HuH-7 (cell line): ENCODE measurements around the gene ACMSD.
"Not testable (repeated sequence)": the region's sequence is repeated elsewhere in the genome, so short reads cannot be mapped to it uniquely, and the experiment has no call there.

Experiments
- DNase-seq: peaks from one replicate; pipeline ENCODE4 v3.0.0; 2011; ENCODE audit warnings: low spot score

ACMSD gene

GRCh38 chr2:134852518-134852917 lies 14.1 kb downstream of the ACMSD start:
- no peak for DNase-seq

- DNase-seq: no peak
Observed at GRCh38 chr2:134855709-134856108, 17.3 kb downstream of the ACMSD start.

GRCh38 chr2:134858245-134858644 lies 19.8 kb downstream of the ACMSD start:
- DNase-seq: no peak

- no peak for DNase-seq
Observed at GRCh38 chr2:134861173-134861572, 22.8 kb downstream of the ACMSD start.

- DNase-seq: no peak
Observed at GRCh38 chr2:134862069-134862468, 23.7 kb downstream of the ACMSD start.

- DNase-seq: no peak
Observed at GRCh38 chr2:134862674-134863073, 24.3 kb downstream of the ACMSD start.

- DNase-seq: no peak
Observed at GRCh38 chr2:134863446-134863845, 25.0 kb downstream of the ACMSD start.

GRCh38 chr2:134865067-134865787 lies 26.8 kb downstream of the ACMSD start:
- no peak for DNase-seq

GRCh38 chr2:134866498-134867099 lies 28.2 kb downstream of the ACMSD start:
- DNase-seq: no peak

GRCh38 chr2:134869946-134870736 lies 31.7 kb downstream of the ACMSD start:
- no peak for DNase-seq

- DNase-seq: no peak
Observed at GRCh38 chr2:134873152-134873551, 34.7 kb downstream of the ACMSD start.

- no peak for DNase-seq
Observed at GRCh38 chr2:134875309-134875708, 36.9 kb downstream of the ACMSD start.

GRCh38 chr2:134882773-134883172 lies 44.4 kb downstream of the ACMSD start:
- no peak for DNase-seq

GRCh38 chr2:134883552-134884293 lies 45.3 kb downstream of the ACMSD start:
- no peak for DNase-seq

- DNase-seq: no peak
Observed at GRCh38 chr2:134884435-134884834, 46.0 kb downstream of the ACMSD start.

- no peak for DNase-seq
Observed at GRCh38 chr2:134892282-134893035, 54.0 kb downstream of the ACMSD start.

GRCh38 chr2:134897932-134898331 lies 59.5 kb downstream of the ACMSD start:
- no peak for DNase-seq

- no peak for DNase-seq
Observed at GRCh38 chr2:134899204-134899603, 60.8 kb downstream of the ACMSD start.

- DNase-seq: no peak
Observed at GRCh38 chr2:134900151-134900550, 61.7 kb downstream of the ACMSD start.

- not testable (repeated sequence) for DNase-seq
Observed at GRCh38 chr2:134903701-134904100, 65.3 kb downstream of the ACMSD start.

- DNase-seq: no peak
Observed at GRCh38 chr2:134905168-134905567, 66.8 kb downstream of the ACMSD start.

GRCh38 chr2:134906726-134907125 lies 68.3 kb downstream of the ACMSD start:
- no peak for DNase-seq
